Liver (tissue), 9 donors: ENCODE data around the gene PSRC1. TPM values are rescaled to one million over a fixed set of nuclear protein-coding genes. Genes with fewer than 3 reads are reported as not detected.

ENCODE experiments used
- DNase-seq: peaks from one replicate; pipeline ENCODE4 v3.0.0-alpha.2; 2017; ENCODE audit warnings: low spot score
- H3K27ac ChIP-seq, 2 donors: one replicate each; pipeline ENCODE4 v1.7.0; 2013; ENCODE audit warnings: inconsistent platforms in 2 of 2, low read length in 2 of 2, control low read depth in 1 of 2, low read depth in 1 of 2, mild to moderate bottlenecking in 1 of 2
- H3K27me3 ChIP-seq, 4 donors: one replicate each; pipeline versions ENCODE4 v1.6.1 to v1.7.0; 2013; ENCODE audit warnings: low read length in 3 of 4, inconsistent platforms in 1 of 4, mild to moderate bottlenecking in 1 of 4, moderate library complexity in 1 of 4; ENCODE audit not compliant: control insufficient read depth in 4 of 4, insufficient read depth in 4 of 4
- H3K36me3 ChIP-seq, 4 donors: one replicate each; pipeline versions ENCODE4 v1.6.1 to v1.7.0; 2013; ENCODE audit warnings: low read length in 3 of 4, mild to moderate bottlenecking in 3 of 4, low read depth in 1 of 4, moderate library complexity in 1 of 4; ENCODE audit not compliant: control insufficient read depth in 4 of 4, insufficient read depth in 3 of 4
- H3K4me1 ChIP-seq, 4 donors: one replicate each; pipeline versions ENCODE4 v1.6.1 to v1.7.0; 2013; ENCODE audit warnings: low read length in 3 of 4, mild to moderate bottlenecking in 3 of 4, moderate library complexity in 1 of 4; ENCODE audit not compliant: control insufficient read depth in 4 of 4, insufficient read depth in 4 of 4
- H3K4me3 ChIP-seq, 3 donors: one replicate each; pipeline versions ENCODE4 v1.6.1 to v1.7.0; 2013; ENCODE audit warnings: low read length in 3 of 3, control low read depth in 1 of 3, low read depth in 1 of 3, mild to moderate bottlenecking in 1 of 3
- H3K9ac ChIP-seq, 2 donors: one replicate each; pipeline ENCODE4 v1.7.0; 2013; ENCODE audit warnings: low read length in 2 of 2, mild to moderate bottlenecking in 2 of 2, moderate library complexity in 2 of 2, control low read depth in 1 of 2, low read depth in 1 of 2
- H3K9me3 ChIP-seq, 4 donors: one replicate each; pipeline versions ENCODE4 v1.6.1 to v1.7.0; 2013; ENCODE audit warnings: low read length in 3 of 4; ENCODE audit not compliant: control insufficient read depth in 4 of 4
- ATF3 ChIP-seq: IDR thresholded peaks from 2 replicates; pipeline ENCODE4 v1.6.1; 2016; ENCODE audit warnings: antibody characterized with exemption
- CTCF ChIP-seq: fragments of 150-350 bp; IDR thresholded peaks from 2 replicates; pipeline ENCODE4 v1.5.1; 2017; ENCODE audit warnings: improper control_type of control experiment, low read depth, low read length; ENCODE audit not compliant: missing input control
- EGR1 ChIP-seq, 2 donors: IDR thresholded peaks; 2 replicates each; pipeline ENCODE4 v1.6.1; 2016 to 2018; ENCODE audit warnings: antibody characterized with exemption in 2 of 2, low read depth in 2 of 2
- FOXA1 ChIP-seq: IDR thresholded peaks from 2 replicates; pipeline ENCODE4 v1.6.1; 2016; ENCODE audit warnings: antibody characterized with exemption
- FOXA2 ChIP-seq: IDR thresholded peaks from 2 replicates; pipeline ENCODE4 v1.6.1; 2016; ENCODE audit warnings: antibody characterized with exemption
- GABPA ChIP-seq, 2 donors: IDR thresholded peaks in 1 of 2; conservative IDR thresholded peaks in 1 of 2; 2 replicates each; pipeline ENCODE4 v1.6.1; 2016; ENCODE audit warnings: antibody characterized with exemption in 2 of 2, mild to moderate bottlenecking in 1 of 2, moderate library complexity in 1 of 2
- HNF4A ChIP-seq, 2 donors: conservative IDR thresholded peaks; 2 replicates each; pipeline ENCODE4 v1.6.1; 2016; ENCODE audit warnings: antibody characterized with exemption in 2 of 2, mild to moderate bottlenecking in 2 of 2
- HNF4G ChIP-seq: IDR thresholded peaks from 2 replicates; pipeline ENCODE4 v1.6.1; 2016; ENCODE audit warnings: antibody characterized with exemption
- JUND ChIP-seq, 2 donors: IDR thresholded peaks; 2 replicates each; pipeline ENCODE4 v1.6.1; 2016; ENCODE audit warnings: antibody characterized with exemption in 2 of 2
- MAX ChIP-seq: IDR thresholded peaks from 2 replicates; pipeline ENCODE4 v1.6.1; 2016; ENCODE audit warnings: antibody characterized with exemption
- NR2F2 ChIP-seq: IDR thresholded peaks from 2 replicates; pipeline ENCODE4 v1.6.1; 2016; ENCODE audit warnings: antibody characterized with exemption
- RAD21 ChIP-seq, 2 donors: IDR thresholded peaks; 2 replicates each; pipeline ENCODE4 v1.6.1; 2016; ENCODE audit warnings: antibody characterized with exemption in 2 of 2, mild to moderate bottlenecking in 2 of 2
- REST ChIP-seq: IDR thresholded peaks from 2 replicates; pipeline ENCODE4 v1.6.1; 2016; ENCODE audit warnings: antibody characterized with exemption, mild to moderate bottlenecking
- RXRA ChIP-seq, 2 donors: IDR thresholded peaks; 2 replicates each; pipeline ENCODE4 v1.6.1; 2017 to 2018; ENCODE audit warnings: antibody characterized with exemption in 2 of 2, mild to moderate bottlenecking in 1 of 2
- SP1 ChIP-seq: IDR thresholded peaks from 2 replicates; pipeline ENCODE4 v1.6.1; 2018; ENCODE audit warnings: antibody characterized with exemption, mild to moderate bottlenecking
- TAF1 ChIP-seq: conservative IDR thresholded peaks from 2 replicates; pipeline ENCODE4 v1.6.1; 2016; ENCODE audit warnings: antibody characterized with exemption, mild to moderate bottlenecking
- YY1 ChIP-seq: IDR thresholded peaks from 2 replicates; pipeline ENCODE4 v1.6.1; 2016; ENCODE audit warnings: antibody characterized with exemption, mild to moderate bottlenecking
- ZBTB33 ChIP-seq: IDR thresholded peaks from 2 replicates; pipeline ENCODE4 v1.6.1; 2016; ENCODE audit warnings: antibody characterized with exemption
- WGBS: extraction: QIAGEN DNeasy Blood & Tissue Kit; methylation state at CpG from one replicate; pipeline ENCODE4 v1.1.7; 2013; 5-methylcytosine and 5-hydroxymethylcytosine counted together
- polyA plus RNA-seq, 2 donors: library from polyadenylated mRNA; stranded (reverse) in 1 of 2; unstranded in 1 of 2; fragments of 200-250 nt in 1 of 2; fragments of >200 nt in 1 of 2; fragmentation: Nextera tagmentation in 1 of 2; extraction: Ambion mirVana in 1 of 2; gene quantifications; one replicate each; pipeline versions ENCODE4 v1.2.1 to v1.2.3, GENCODE V29; 2013 to 2015
- total RNA-seq, 2 donors: library from RNA; depleted of rRNA; stranded (reverse); fragments of >200 nt; gene quantifications; one replicate each; pipeline ENCODE4 v1.2.3, GENCODE V29; 2014
- donor health status: healthy.
- donor health status: healthy.
- donor health status: healthy.
- donor health status: healthy.
- donor health status: healthy.

PSRC1 gene
- total and polyA plus RNA-seq, 4 donors: 0.25 to 2.6 (median 1.1) TPM

GRCh38 chr1:109262231-109263055, 20.5 kb downstream of the PSRC1 start:
- Histone ChIP-seq H3K9ac (no peak overlapping the region), H3K27me3 (no peaks in the 10 kb centered on the region), H3K36me3 (no peaks in the 10 kb centered on the region), H3K9me3 (no peaks in the 10 kb centered on the region), H3K4me1 (no peaks in the 10 kb centered on the region), H3K27ac (no peak overlapping the region), H3K4me3 (no peak overlapping the region)
- WGBS: 90% methylated on average over 22 of the region's 22 CpGs
- no peak for TF ChIP-seq FOXA2
- no peak for TF ChIP-seq NR2F2
- no peak for DNase-seq

GRCh38 chr1:109261578-109261977, 21.4 kb downstream of the PSRC1 start:
- Histone ChIP-seq H3K4me1 (no peaks in the 10 kb centered on the region), H3K9me3 (no peaks in the 10 kb centered on the region), H3K4me3 (no peak overlapping the region), H3K27ac (no peak overlapping the region), H3K36me3 (no peaks in the 10 kb centered on the region), H3K9ac (no peak overlapping the region), H3K27me3 (no peaks in the 10 kb centered on the region)
- no peak for DNase-seq
- TF ChIP-seq SP1: no peak
- TF ChIP-seq HNF4G: no peak
- no peak for TF ChIP-seq YY1
- TF ChIP-seq NR2F2: no peak
- TF ChIP-seq TAF1: no peak
- WGBS: 90% methylated on average over 6 of the region's 6 CpGs

- H3K36me3 ChIP-seq: no peaks in the 10 kb centered on the region
- no peaks in the 10 kb centered on the region for H3K9me3 ChIP-seq
- no peaks in the 10 kb centered on the region for H3K4me1 ChIP-seq
- no peak for DNase-seq
- no peak overlapping the region for H3K9ac ChIP-seq
- TF ChIP-seq NR2F2 (no peak), TAF1 (no peak), MAX (no peak), YY1 (no peak), JUND (IDR thresholded peaks at IDR 0.05) (no peak), SP1 (no peak), ATF3 (no peak), REST (no peak), GABPA (IDR thresholded peaks at IDR 0.05 in 1 of 2, conservative IDR thresholded peaks at IDR 0.05 in 1 of 2) (no peak), HNF4G (no peak), RAD21 (IDR thresholded peaks at IDR 0.05) (no peak), FOXA1 (no peak), ZBTB33 (no peak), EGR1 (IDR thresholded peaks at IDR 0.05; ENCODE audit: low read depth in 2 of 2) (no peak), FOXA2 (no peak), CTCF (no peak), HNF4A (conservative IDR thresholded peaks at IDR 0.05) (no peak), RXRA (IDR thresholded peaks at IDR 0.05) (no peak)
- H3K27ac ChIP-seq: no peak overlapping the region
- 91% methylated on average over 16 of the region's 16 CpGs for WGBS
- H3K4me3 ChIP-seq: no peak overlapping the region
- no peaks in the 10 kb centered on the region for H3K27me3 ChIP-seq
Measured at GRCh38 chr1:109261006-109261405, 21.9 kb downstream of the PSRC1 start.
